Right lobe of liver (tissue), 4 donors: ENCODE results near the gene PPP2R5B.

ENCODE experiments used
- CTCF ChIP-seq, 4 donors: fragments of 200-600 bp in 3 of 4; fragments of 450-650 bp in 1 of 4; IDR thresholded peaks; one replicate each; pipeline versions ENCODE4 v1.5.1 to v1.8.0; 2016 to 2022; ENCODE audit warnings: antibody characterized with exemption in 4 of 4, mild to moderate bottlenecking in 2 of 4
- POLR2A ChIP-seq: fragments of 450-650 bp; IDR thresholded peaks from one replicate; pipeline ENCODE4 v1.6.1; 2017; ENCODE audit warnings: antibody characterized with exemption, mild to moderate bottlenecking
- donor health status: DM: no; HTN: no; CAD: no.
- donor health status: DM: no; HTN: no; CAD: no.
- donor health status: DM: no; HTN: yes; CAD: no.

- TF ChIP-seq CTCF (IDR thresholded peaks at IDR 0.05): peak; percentile 89 to 99 (median 98)
- no peak for TF ChIP-seq POLR2A
Observed at GRCh38 chr11:64887757-64888405, 36.6 kb upstream of the PPP2R5B start.
